Esophagus (tissue), 2 donors: Measurements from ENCODE around the gene ZNF354B. TPM values are rescaled to one million over a fixed set of nuclear protein-coding genes. Genes with fewer than 3 reads are reported as not detected.

Experiments used
- H3K27ac ChIP-seq, 2 donors: one replicate each; pipeline ENCODE4 v1.5.1; 2013; ENCODE audit warnings: low read depth in 2 of 2, mild to moderate bottlenecking in 2 of 2, inconsistent platforms in 1 of 2, low read length in 1 of 2, moderate library complexity in 1 of 2
- H3K27me3 ChIP-seq, 2 donors: one replicate each; pipeline ENCODE4 v1.6.1; 2013; ENCODE audit warnings: low read length in 2 of 2, control low read depth in 1 of 2, mild to moderate bottlenecking in 1 of 2; ENCODE audit not compliant: insufficient read depth in 2 of 2, control insufficient read depth in 1 of 2
- H3K36me3 ChIP-seq, 2 donors: one replicate each; pipeline ENCODE4 v1.6.1; 2013; ENCODE audit warnings: low read length in 1 of 2; ENCODE audit not compliant: control insufficient read depth in 2 of 2, insufficient read depth in 2 of 2
- H3K4me1 ChIP-seq, 2 donors: one replicate each; pipeline ENCODE4 v1.6.1; 2013; ENCODE audit warnings: low read length in 1 of 2; ENCODE audit not compliant: control insufficient read depth in 2 of 2, insufficient read depth in 2 of 2
- H3K4me3 ChIP-seq, 2 donors: one replicate each; pipeline ENCODE4 v1.5.1; 2013; ENCODE audit warnings: low read length in 2 of 2, mild to moderate bottlenecking in 2 of 2, low read depth in 1 of 2, moderate library complexity in 1 of 2
- H3K9me3 ChIP-seq, 2 donors: one replicate each; pipeline ENCODE4 v1.6.1; 2013; ENCODE audit warnings: mild to moderate bottlenecking in 2 of 2, low read depth in 1 of 2, low read length in 1 of 2, moderate library complexity in 1 of 2; ENCODE audit not compliant: control insufficient read depth in 2 of 2, insufficient read depth in 1 of 2
- WGBS, 2 donors: extraction: QIAGEN DNeasy Blood & Tissue Kit; methylation state at CpG; one replicate each; pipeline ENCODE4 v1.1.7; 2013; 5-methylcytosine and 5-hydroxymethylcytosine counted together
- polyA plus RNA-seq, 2 donors: library from polyadenylated mRNA; stranded (reverse); fragments of 200-250 nt; gene quantifications; one replicate each; pipeline ENCODE4 v1.2.3, GENCODE V29; 2013
- donor health status: healthy with polysubstance abuse.
- donor health status: Bipolar disorder and iron deficiency.

Gene ZNF354B
- polyA plus RNA-seq, result 1 to 10 TPM; 5.8 to 8.1 TPM

DNA sequence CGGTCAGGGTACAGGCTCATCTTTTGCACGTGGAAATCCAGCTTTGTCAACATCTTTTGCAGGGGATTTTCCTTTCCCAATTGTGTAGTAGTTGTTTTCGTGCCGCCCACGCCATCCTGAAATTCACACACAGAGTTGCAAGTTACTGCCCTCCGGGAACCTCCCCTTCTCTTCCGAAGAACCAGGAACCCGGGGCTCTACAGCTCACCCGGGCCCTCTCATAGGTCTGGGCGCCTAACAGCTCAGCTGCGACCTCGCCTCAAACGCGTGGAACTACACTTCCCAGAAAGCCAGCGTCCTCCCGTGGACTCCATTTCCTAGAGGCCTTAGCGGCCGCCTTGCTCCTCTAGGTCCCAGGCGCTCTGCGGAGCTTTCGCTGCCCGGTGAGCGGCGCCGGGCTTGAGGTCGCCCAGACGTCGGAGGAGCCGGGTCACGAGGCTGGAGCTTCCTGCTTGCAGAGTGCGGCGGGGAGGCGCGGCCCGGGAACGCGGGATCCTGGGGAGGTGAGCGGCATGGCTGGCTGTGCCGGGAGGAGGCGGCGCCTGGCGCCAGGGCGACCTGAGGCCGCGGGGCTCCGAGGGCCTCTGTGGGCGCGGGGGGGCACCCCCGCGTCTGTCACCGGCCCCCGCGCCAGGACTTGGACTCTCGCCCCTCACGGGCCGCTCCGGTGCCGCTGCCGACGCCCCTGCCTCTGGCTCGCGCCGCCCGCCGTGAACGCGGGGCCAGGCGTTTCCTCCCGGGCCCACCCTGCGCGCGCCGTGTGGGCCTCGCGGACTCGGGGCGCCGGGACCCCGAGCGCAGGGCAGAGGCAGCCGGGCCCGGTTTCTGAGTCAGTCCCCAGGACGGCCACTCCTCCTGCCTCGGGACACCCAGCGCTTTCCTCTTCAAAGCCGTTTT is at the start of gene ZNF354B:
TSS of gene ZNF354B (plus strand) at position 329 of the 897 bp plus-strand sequence. CDS start 1,095 bp downstream, outside the sequence.
- Histone ChIP-seq H3K4me3 (peak within 1 kb of the TSS; percentile 94 to 98), H3K9me3 (no peaks in the 10 kb centered on the region), H3K27me3 (no peaks in the 10 kb centered on the region), H3K36me3 (peaks cover 0 to 4% of the 10 kb centered on the region in 2 donors), H3K4me1 (peaks cover 0 to 5% of the 10 kb centered on the region in 2 donors), H3K27ac (peak within 1 kb of the TSS; percentile 69 to 93)
- 1 to 2% methylated on average over 63 to 86 of the region's 86 CpGs for WGBS, 2 donors

- Histone ChIP-seq H3K4me3 (no peak overlapping the region), H3K9me3 (no peaks in the 10 kb centered on the region), H3K27me3 (no peaks in the 10 kb centered on the region), H3K27ac (no peak overlapping the region), H3K4me1 (no peaks in the 10 kb centered on the region), H3K36me3 (no peaks in the 10 kb centered on the region)
- 88 to 89% methylated on average over 8 of the region's 8 CpGs for WGBS, 2 donors
Measured at GRCh38 chr5:178817506-178817905, 42.2 kb upstream of the ZNF354B start.

GRCh38 chr5:178818094-178818493 is 41.7 kb upstream of the ZNF354B start:
- Histone ChIP-seq H3K4me3 (no peak overlapping the region), H3K9me3 (no peaks in the 10 kb centered on the region), H3K27me3 (no peaks in the 10 kb centered on the region), H3K36me3 (no peaks in the 10 kb centered on the region), H3K27ac (no peak overlapping the region), H3K4me1 (no peaks in the 10 kb centered on the region)
- WGBS, 2 donors, result 83 to 90% methylated on average over 14 of the region's 14 CpGs

GRCh38 chr5:178820001-178820400 is 39.8 kb upstream of the ZNF354B start:
- Histone ChIP-seq H3K4me1 (no peaks in the 10 kb centered on the region), H3K36me3 (no peaks in the 10 kb centered on the region), H3K9me3 (no peaks in the 10 kb centered on the region), H3K4me3 (no peak overlapping the region), H3K27me3 (no peaks in the 10 kb centered on the region), H3K27ac (no peak overlapping the region)
- WGBS, 2 donors, result 86 to 89% methylated on average over 2 of the region's 2 CpGs

- Histone ChIP-seq H3K27me3 (no peaks in the 10 kb centered on the region), H3K36me3 (no peaks in the 10 kb centered on the region), H3K27ac (peak overlapping the region in 1 of 2 donors; percentile 10), H3K4me1 (no peaks in the 10 kb centered on the region), H3K9me3 (no peaks in the 10 kb centered on the region), H3K4me3 (no peak overlapping the region)
- 69 to 77% methylated on average over 6 of the region's 6 CpGs for WGBS, 2 donors
Measured at GRCh38 chr5:178825444-178825843, 34.3 kb upstream of the ZNF354B start.

DNA sequence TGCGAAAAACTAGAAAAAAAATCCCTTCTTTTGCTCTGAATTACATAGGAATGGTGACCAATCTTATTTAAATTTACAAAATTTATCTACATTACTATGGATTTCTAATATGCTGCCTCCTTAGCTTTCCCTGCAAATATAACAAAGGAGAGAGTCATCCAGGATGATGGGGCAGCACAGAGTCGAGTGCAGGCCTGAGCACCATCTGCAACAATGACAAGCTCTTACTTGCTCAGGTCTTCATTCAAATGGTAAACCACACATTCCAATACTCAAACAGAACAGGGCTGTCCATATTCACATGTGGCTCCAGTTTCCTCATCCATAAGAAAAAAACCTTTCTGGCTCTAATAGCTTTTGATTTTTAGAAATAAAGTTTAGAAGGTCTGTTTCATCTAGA is 33.5 kb upstream of the ZNF354B start:
- 51 to 63% methylated on average over 2 of the region's 2 CpGs for WGBS, 2 donors
- Histone ChIP-seq H3K27me3 (no peaks in the 10 kb centered on the region), H3K36me3 (no peaks in the 10 kb centered on the region), H3K4me1 (no peaks in the 10 kb centered on the region), H3K27ac (no peak overlapping the region), H3K9me3 (no peaks in the 10 kb centered on the region), H3K4me3 (no peak overlapping the region)

DNA sequence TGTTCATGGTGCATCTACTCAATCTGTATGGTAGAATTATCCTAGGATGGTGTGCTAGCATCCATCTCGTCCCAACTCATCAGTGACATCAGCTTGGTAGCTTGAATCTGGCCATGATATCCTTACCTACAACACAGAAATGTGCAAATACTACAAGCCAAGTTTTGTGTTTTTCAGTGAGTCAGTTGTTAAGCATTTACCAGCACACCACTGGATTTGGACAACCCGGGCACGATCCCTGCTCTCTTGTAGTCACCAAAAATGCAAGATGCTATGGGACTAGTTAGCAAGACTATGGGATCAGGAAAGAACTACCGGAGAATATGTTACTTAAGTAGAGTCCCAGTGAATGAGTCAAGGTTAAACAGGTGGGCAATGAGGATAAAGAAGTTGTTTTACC is 32.1 kb upstream of the ZNF354B start:
- no peak overlapping the region for H3K4me3 ChIP-seq
- 65 to 68% methylated on average over 4 of the region's 4 CpGs for WGBS, 2 donors

DNA sequence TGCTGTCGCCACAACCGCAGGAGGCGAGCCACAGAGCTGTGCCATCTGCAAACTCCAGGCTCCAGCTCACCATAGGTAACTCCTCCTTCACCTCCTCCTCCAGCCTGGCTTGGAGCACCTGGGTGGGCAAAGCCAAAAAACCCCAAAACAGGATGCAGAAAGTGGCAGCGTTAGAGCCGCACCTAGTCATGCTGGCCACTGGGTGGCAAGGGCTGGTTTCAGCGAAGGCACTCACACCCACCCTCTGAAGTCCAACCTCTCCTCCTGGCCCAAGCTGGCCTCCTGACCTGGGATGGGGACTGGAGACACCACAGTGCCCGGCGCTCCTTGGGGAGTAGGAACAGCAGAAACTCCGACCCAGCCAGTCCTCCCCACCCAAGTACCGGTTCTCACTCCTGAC is 28.7 kb upstream of the ZNF354B start:
- Histone ChIP-seq H3K4me1 (peaks cover 0 to 4% of the 10 kb centered on the region in 2 donors), H3K36me3 (no peaks in the 10 kb centered on the region), H3K27ac (no peak overlapping the region), H3K9me3 (no peaks in the 10 kb centered on the region), H3K4me3 (no peak overlapping the region), H3K27me3 (no peaks in the 10 kb centered on the region)
- WGBS, 2 donors, result 87 to 93% methylated on average over 10 of the region's 10 CpGs

More for the DNA sequence above, 32.1 kb upstream of the ZNF354B start:
- Histone ChIP-seq H3K4me1 (peaks cover 0 to 4% of the 10 kb centered on the region in 2 donors), H3K27ac (no peak overlapping the region), H3K9me3 (no peaks in the 10 kb centered on the region), H3K36me3 (no peaks in the 10 kb centered on the region), H3K27me3 (no peaks in the 10 kb centered on the region)

DNA sequence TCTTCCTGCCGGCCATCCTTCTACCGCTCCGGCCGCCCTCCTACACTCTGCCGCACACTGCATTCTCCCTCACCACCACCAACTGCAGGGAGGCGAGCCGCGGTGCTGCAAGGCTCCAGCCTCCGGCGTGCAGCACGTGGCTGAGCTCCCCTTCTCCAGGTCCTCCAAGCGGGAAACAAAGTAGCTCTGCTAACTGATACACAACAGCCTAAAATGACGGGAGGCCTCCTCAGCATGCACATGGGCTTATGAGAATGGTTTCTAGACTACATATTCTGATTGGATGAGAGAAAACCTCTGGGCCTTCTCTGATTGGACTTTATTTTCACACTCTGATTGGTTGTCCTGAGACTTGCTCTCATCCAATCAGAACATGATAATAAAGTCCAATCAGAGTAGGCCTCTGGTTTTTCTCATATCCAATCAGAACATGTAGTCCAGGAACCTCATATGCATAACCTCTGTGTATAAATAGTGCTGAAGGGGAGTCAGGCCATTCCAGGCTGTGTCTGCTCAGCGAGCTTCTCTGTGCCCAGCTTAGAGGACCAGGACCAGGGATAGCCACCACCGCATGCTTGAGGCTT is 27.0 kb upstream of the ZNF354B start:
- Histone ChIP-seq H3K9me3 (no peaks in the 10 kb centered on the region), H3K27ac (no peak overlapping the region), H3K36me3 (no peaks in the 10 kb centered on the region), H3K27me3 (no peaks in the 10 kb centered on the region), H3K4me1 (peaks cover 0 to 4% of the 10 kb centered on the region in 2 donors), H3K4me3 (no peak overlapping the region)
- WGBS, 2 donors, result 89 to 95% methylated on average over 15 of the region's 15 CpGs
